ENCODE data around the gene TMEM245. TPM values are rescaled to one million over a fixed set of nuclear protein-coding genes. Genes with fewer than 3 reads are reported as not detected.

TMEM245 gene
- total RNA-seq, 1 experiment from 2014 or later, result 30.4 TPM

- Histone ChIP-seq H3K27me3 (ENCODE audit: control insufficient read depth, insufficient read depth, low read length) (no peaks in the 10 kb centered on the region), H3K36me3 (replicated peaks; ENCODE audit: control insufficient read depth, insufficient read depth, low read length) (no peaks in the 10 kb centered on the region; the same call in 1 of the 2 replicates)
- no peak for DNase-seq
Observed at GRCh38 chr9:109100543-109101201, 19.1 kb downstream of the TMEM245 start.

GRCh38 chr9:109098960-109099308 is 20.8 kb downstream of the TMEM245 start:
- peaks cover 1% of the 10 kb centered on the region; the same call in 1 of the 2 replicates for H3K36me3 ChIP-seq (replicated peaks; ENCODE audit: control insufficient read depth, insufficient read depth, low read length)
- DNase-seq, result no peak
- H3K27me3 ChIP-seq (ENCODE audit: control insufficient read depth, insufficient read depth, low read length), result no peaks in the 10 kb centered on the region
- H3K4me3 ChIP-seq (ENCODE audit: insufficient read depth, low read depth, low read length), result no peak overlapping the region

More at GRCh38 chr9:109100543-109101201, 19.1 kb downstream of the TMEM245 start:
- no peak overlapping the region for H3K4me3 ChIP-seq (ENCODE audit: insufficient read depth, low read depth, low read length)

- H3K4me3 ChIP-seq (ENCODE audit: insufficient read depth, low read depth, low read length), result no peak overlapping the region
- H3K36me3 ChIP-seq (replicated peaks; ENCODE audit: control insufficient read depth, insufficient read depth, low read length), result peaks cover 1% of the 10 kb centered on the region; the same call in 1 of the 2 replicates
- DNase-seq, result no peak
- no peaks in the 10 kb centered on the region for H3K27me3 ChIP-seq (ENCODE audit: control insufficient read depth, insufficient read depth, low read length)
Observed at GRCh38 chr9:109098171-109098959, 21.4 kb downstream of the TMEM245 start.

- Histone ChIP-seq H3K4me3 (ENCODE audit: insufficient read depth, low read depth, low read length) (no peak overlapping the region), H3K27me3 (ENCODE audit: control insufficient read depth, insufficient read depth, low read length) (no peaks in the 10 kb centered on the region), H3K36me3 (replicated peaks; ENCODE audit: control insufficient read depth, insufficient read depth, low read length) (peaks cover 1% of the 10 kb centered on the region; the same call in 1 of the 2 replicates)
- DNase-seq, result no peak
Observed at GRCh38 chr9:109097146-109097545, 22.6 kb downstream of the TMEM245 start.

GRCh38 chr9:109095321-109095720 is 24.4 kb downstream of the TMEM245 start:
- no peak for DNase-seq
- Histone ChIP-seq H3K36me3 (replicated peaks; ENCODE audit: control insufficient read depth, insufficient read depth, low read length) (peaks cover 3% of the 10 kb centered on the region; the same call in 1 of the 2 replicates), H3K27me3 (ENCODE audit: control insufficient read depth, insufficient read depth, low read length) (no peaks in the 10 kb centered on the region), H3K4me3 (ENCODE audit: insufficient read depth, low read depth, low read length) (no peak overlapping the region)

GRCh38 chr9:109094268-109094667 is 25.5 kb downstream of the TMEM245 start:
- H3K4me3 ChIP-seq (ENCODE audit: insufficient read depth, low read depth, low read length), result no peak overlapping the region
- no peak for DNase-seq
- H3K27me3 ChIP-seq (ENCODE audit: control insufficient read depth, insufficient read depth, low read length), result no peaks in the 10 kb centered on the region
- H3K36me3 ChIP-seq (replicated peaks; ENCODE audit: control insufficient read depth, insufficient read depth, low read length), result peaks cover 3% of the 10 kb centered on the region; the same call in 1 of the 2 replicates

GRCh38 chr9:109092587-109092986 is 27.2 kb downstream of the TMEM245 start:
- DNase-seq, result no peak
- Histone ChIP-seq H3K4me3 (ENCODE audit: insufficient read depth, low read depth, low read length) (no peak overlapping the region), H3K36me3 (replicated peaks; ENCODE audit: control insufficient read depth, insufficient read depth, low read length) (peaks cover 7% of the 10 kb centered on the region), H3K27me3 (ENCODE audit: control insufficient read depth, insufficient read depth, low read length) (no peaks in the 10 kb centered on the region)

GRCh38 chr9:109092051-109092580 is 27.6 kb downstream of the TMEM245 start:
- H3K4me3 ChIP-seq (ENCODE audit: insufficient read depth, low read depth, low read length), result no peak overlapping the region
- no peak for DNase-seq
- peaks cover 7% of the 10 kb centered on the region for H3K36me3 ChIP-seq (replicated peaks; ENCODE audit: control insufficient read depth, insufficient read depth, low read length)
- H3K27me3 ChIP-seq (ENCODE audit: control insufficient read depth, insufficient read depth, low read length), result no peaks in the 10 kb centered on the region

- H3K27me3 ChIP-seq (ENCODE audit: control insufficient read depth, insufficient read depth, low read length), result no peaks in the 10 kb centered on the region
- no peak for DNase-seq
- H3K4me3 ChIP-seq (ENCODE audit: insufficient read depth, low read depth, low read length), result no peak overlapping the region
- H3K36me3 ChIP-seq (replicated peaks; ENCODE audit: control insufficient read depth, insufficient read depth, low read length), result peaks cover 9% of the 10 kb centered on the region
Observed at GRCh38 chr9:109088221-109088620, 31.5 kb downstream of the TMEM245 start.

- peaks cover 9% of the 10 kb centered on the region for H3K36me3 ChIP-seq (replicated peaks; ENCODE audit: control insufficient read depth, insufficient read depth, low read length)
- DNase-seq, result no peak
- H3K4me3 ChIP-seq (ENCODE audit: insufficient read depth, low read depth, low read length), result no peak overlapping the region
Observed at GRCh38 chr9:109087795-109088194, 32.0 kb downstream of the TMEM245 start.

GRCh38 chr9:109086221-109086620 is 33.5 kb downstream of the TMEM245 start:
- no peak overlapping the region for H3K4me3 ChIP-seq (ENCODE audit: insufficient read depth, low read depth, low read length)
- DNase-seq, result no peak
- no peaks in the 10 kb centered on the region for H3K27me3 ChIP-seq (ENCODE audit: control insufficient read depth, insufficient read depth, low read length)
- H3K36me3 ChIP-seq (replicated peaks; ENCODE audit: control insufficient read depth, insufficient read depth, low read length), result peaks cover 9% of the 10 kb centered on the region

More at GRCh38 chr9:109087795-109088194, 32.0 kb downstream of the TMEM245 start:
- no peaks in the 10 kb centered on the region for H3K27me3 ChIP-seq (ENCODE audit: control insufficient read depth, insufficient read depth, low read length)

- Histone ChIP-seq H3K4me3 (ENCODE audit: insufficient read depth, low read depth, low read length) (no peak overlapping the region), H3K36me3 (replicated peaks; ENCODE audit: control insufficient read depth, insufficient read depth, low read length) (peaks cover 7% of the 10 kb centered on the region), H3K27me3 (ENCODE audit: control insufficient read depth, insufficient read depth, low read length) (no peaks in the 10 kb centered on the region)
- DNase-seq, result no peak
Observed at GRCh38 chr9:109085510-109085909, 34.2 kb downstream of the TMEM245 start.

GRCh38 chr9:109083813-109084405 is 35.8 kb downstream of the TMEM245 start:
- no peaks in the 10 kb centered on the region for H3K27me3 ChIP-seq (ENCODE audit: control insufficient read depth, insufficient read depth, low read length)
- no peak overlapping the region for H3K4me3 ChIP-seq (ENCODE audit: insufficient read depth, low read depth, low read length)
- peaks cover 7% of the 10 kb centered on the region for H3K36me3 ChIP-seq (replicated peaks; ENCODE audit: control insufficient read depth, insufficient read depth, low read length)
- no peak for DNase-seq

- peaks cover 7% of the 10 kb centered on the region for H3K36me3 ChIP-seq (replicated peaks; ENCODE audit: control insufficient read depth, insufficient read depth, low read length)
- H3K27me3 ChIP-seq (ENCODE audit: control insufficient read depth, insufficient read depth, low read length), result no peaks in the 10 kb centered on the region
- DNase-seq, result no peak
- H3K4me3 ChIP-seq (ENCODE audit: insufficient read depth, low read depth, low read length), result no peak overlapping the region
Observed at GRCh38 chr9:109083141-109083540, 36.6 kb downstream of the TMEM245 start.

Measured in H7 (cell line).